Nephron (organoid): ENCODE data around the gene CLIP3.

ENCODE experiments used
- H3K27ac Mint-ChIP-seq, 3 experiments: 2 replicates each; pipeline ENCODE4 v1.8.0; 2020; ENCODE audit warnings: mixed read lengths in 3 of 3, mild to moderate bottlenecking in 2 of 3, moderate library complexity in 1 of 3
- H3K27me3 Mint-ChIP-seq: 2 replicates; pipeline ENCODE4 v1.8.0; 2021; ENCODE audit warnings: low read depth, mild to moderate bottlenecking, moderate library complexity, mixed read lengths
- H3K36me3 Mint-ChIP-seq: 2 replicates; pipeline ENCODE4 v1.8.0; 2020; ENCODE audit warnings: low read depth, mixed read lengths
- H3K4me1 Mint-ChIP-seq: 2 replicates; pipeline ENCODE4 v1.8.0; 2020; ENCODE audit warnings: mixed read lengths
- H3K4me3 Mint-ChIP-seq, 3 experiments: 2 replicates each; pipeline ENCODE4 v1.8.0; 2020; ENCODE audit warnings: mild to moderate bottlenecking in 3 of 3, mixed read lengths in 3 of 3, moderate library complexity in 2 of 3
- H3K9me3 Mint-ChIP-seq: 2 replicates; pipeline ENCODE4 v1.8.0; 2020; ENCODE audit warnings: mixed read lengths
- TF ChIP-seq, protein P1 (sequence below), 3 experiments: fragments of 200-600 bp; sonication (generic); IDR thresholded peaks; one replicate each; pipeline ENCODE4 v1.5.0; 2021; ENCODE audit warnings: antibody characterized with exemption in 3 of 3; ENCODE audit not compliant: unreplicated experiment in 3 of 3

The CLIP3 gene

DNA sequence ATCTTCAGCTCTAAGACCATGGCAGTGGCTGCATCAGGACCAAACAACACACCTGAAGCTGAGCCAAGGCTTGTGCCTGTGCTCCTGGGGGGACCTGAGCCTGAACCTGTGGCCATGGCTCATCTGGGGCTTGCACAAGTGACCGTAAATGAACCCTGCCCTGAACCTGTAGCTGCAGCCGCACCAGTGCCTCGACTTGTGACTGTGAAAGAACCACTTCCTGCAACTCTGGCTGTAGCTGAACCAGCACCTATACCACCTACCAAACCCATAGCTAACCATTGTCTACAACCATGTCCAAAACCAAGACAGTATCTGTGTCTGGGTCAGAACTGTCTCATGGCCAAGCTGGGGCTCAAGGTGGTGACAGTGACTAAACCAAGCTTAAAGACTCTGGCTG lies 65.9 kb downstream of the CLIP3 start:
- TF ChIP-seq, protein P1, sequence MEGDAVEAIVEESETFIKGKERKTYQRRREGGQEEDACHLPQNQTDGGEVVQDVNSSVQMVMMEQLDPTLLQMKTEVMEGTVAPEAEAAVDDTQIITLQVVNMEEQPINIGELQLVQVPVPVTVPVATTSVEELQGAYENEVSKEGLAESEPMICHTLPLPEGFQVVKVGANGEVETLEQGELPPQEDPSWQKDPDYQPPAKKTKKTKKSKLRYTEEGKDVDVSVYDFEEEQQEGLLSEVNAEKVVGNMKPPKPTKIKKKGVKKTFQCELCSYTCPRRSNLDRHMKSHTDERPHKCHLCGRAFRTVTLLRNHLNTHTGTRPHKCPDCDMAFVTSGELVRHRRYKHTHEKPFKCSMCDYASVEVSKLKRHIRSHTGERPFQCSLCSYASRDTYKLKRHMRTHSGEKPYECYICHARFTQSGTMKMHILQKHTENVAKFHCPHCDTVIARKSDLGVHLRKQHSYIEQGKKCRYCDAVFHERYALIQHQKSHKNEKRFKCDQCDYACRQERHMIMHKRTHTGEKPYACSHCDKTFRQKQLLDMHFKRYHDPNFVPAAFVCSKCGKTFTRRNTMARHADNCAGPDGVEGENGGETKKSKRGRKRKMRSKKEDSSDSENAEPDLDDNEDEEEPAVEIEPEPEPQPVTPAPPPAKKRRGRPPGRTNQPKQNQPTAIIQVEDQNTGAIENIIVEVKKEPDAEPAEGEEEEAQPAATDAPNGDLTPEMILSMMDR (IDR thresholded peaks at IDR 0.05; ENCODE audit: unreplicated experiment in 3 of 3): no peak
- H3K27me3 Mint-ChIP-seq: peaks cover 22% of the 10 kb centered on the region
- H3K27ac Mint-ChIP-seq: no peak overlapping the region
- H3K4me3 Mint-ChIP-seq: no peak overlapping the region
- no peaks in the 10 kb centered on the region for H3K9me3 Mint-ChIP-seq
- no peaks in the 10 kb centered on the region for H3K36me3 Mint-ChIP-seq
- H3K4me1 Mint-ChIP-seq: no peaks in the 10 kb centered on the region
